Right atrium auricular region (tissue), 2 donors: Measurements from ENCODE around the gene HAVCR2. TPM values are rescaled to one million over a fixed set of nuclear protein-coding genes. Genes with fewer than 3 reads are reported as not detected.

Experiments
- DNase-seq: peaks from one replicate; pipeline ENCODE4 v3.0.0-alpha.2; 2019; ENCODE audit warnings: low spot score
- H3K27ac ChIP-seq, 2 donors: fragments of 200-600 bp; sonication (generic); 1 replicate in 1 of 2; 2 replicates in 1 of 2; pipeline ENCODE4 v1.5.1; 2016 to 2019
- H3K27me3 ChIP-seq, 2 donors: fragments of 200-600 bp; sonication (generic); one replicate each; pipeline versions ENCODE4 v1.5.1 to v1.6.0; 2017 to 2019
- H3K36me3 ChIP-seq: fragments of 200-600 bp; sonication (generic); one replicate; pipeline ENCODE4 v1.5.1; 2016
- H3K4me1 ChIP-seq, 2 donors: fragments of 200-600 bp; sonication (generic); one replicate each; pipeline versions ENCODE4 v1.5.1 to v1.6.0; 2017 to 2019
- H3K4me3 ChIP-seq, 2 donors: fragments of 200-600 bp; sonication (generic); 1 replicate in 1 of 2; 2 replicates in 1 of 2; pipeline ENCODE4 v1.5.1; 2017 to 2019; ENCODE audit warnings: mild to moderate bottlenecking in 1 of 2, moderate library complexity in 1 of 2
- H3K9me3 ChIP-seq, 2 donors: fragments of 200-600 bp; sonication (generic); one replicate each; pipeline ENCODE4 v1.5.1; 2019
- total RNA-seq, 2 donors: library from RNA; depleted of rRNA; stranded (reverse); fragments of >200 nt; gene quantifications; one replicate each; pipeline ENCODE4 v1.1.0, GENCODE V29; 2016
- TF ChIP-seq, protein P1 (sequence below), 2 donors: fragments of 200-600 bp; sonication (generic); IDR thresholded peaks; one replicate each; pipeline ENCODE4 v1.5.1; 2019; ENCODE audit warnings: antibody characterized with exemption in 2 of 2

Gene HAVCR2
- total RNA-seq, 2 donors from 2014 or later: 1.8 to 3.7 TPM

DNA sequence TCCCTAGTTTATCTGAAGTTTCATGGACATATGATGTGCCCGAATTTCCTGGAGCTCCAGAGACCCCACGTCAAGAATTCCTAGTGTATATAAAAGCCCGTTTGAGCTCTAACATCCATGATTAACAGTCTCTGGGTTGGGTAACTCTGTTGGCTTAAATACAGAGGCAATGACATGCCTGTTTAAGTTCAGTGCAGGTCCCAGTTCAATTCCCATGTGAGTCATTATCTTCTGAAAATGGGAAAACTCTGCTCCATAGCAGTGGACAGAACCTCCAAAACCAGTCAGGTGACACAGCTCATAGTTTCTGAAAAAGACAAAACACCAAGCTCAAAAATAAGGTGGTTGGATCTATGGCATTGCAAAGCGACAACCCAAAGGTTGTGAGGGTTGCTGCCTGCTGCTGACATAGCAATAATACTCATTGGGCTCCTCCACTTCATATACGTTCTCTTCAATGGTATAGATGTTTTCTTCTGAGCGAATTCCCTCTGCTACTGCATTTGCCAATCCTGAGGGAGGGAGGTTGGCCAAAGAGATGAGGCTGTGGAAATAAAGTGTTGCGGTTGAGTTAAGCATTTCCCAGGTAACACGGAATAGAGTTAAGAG, 22.0 kb downstream of the HAVCR2 start:
- H3K27me3 ChIP-seq: no peaks in the 10 kb centered on the region
- TF ChIP-seq, protein P1, sequence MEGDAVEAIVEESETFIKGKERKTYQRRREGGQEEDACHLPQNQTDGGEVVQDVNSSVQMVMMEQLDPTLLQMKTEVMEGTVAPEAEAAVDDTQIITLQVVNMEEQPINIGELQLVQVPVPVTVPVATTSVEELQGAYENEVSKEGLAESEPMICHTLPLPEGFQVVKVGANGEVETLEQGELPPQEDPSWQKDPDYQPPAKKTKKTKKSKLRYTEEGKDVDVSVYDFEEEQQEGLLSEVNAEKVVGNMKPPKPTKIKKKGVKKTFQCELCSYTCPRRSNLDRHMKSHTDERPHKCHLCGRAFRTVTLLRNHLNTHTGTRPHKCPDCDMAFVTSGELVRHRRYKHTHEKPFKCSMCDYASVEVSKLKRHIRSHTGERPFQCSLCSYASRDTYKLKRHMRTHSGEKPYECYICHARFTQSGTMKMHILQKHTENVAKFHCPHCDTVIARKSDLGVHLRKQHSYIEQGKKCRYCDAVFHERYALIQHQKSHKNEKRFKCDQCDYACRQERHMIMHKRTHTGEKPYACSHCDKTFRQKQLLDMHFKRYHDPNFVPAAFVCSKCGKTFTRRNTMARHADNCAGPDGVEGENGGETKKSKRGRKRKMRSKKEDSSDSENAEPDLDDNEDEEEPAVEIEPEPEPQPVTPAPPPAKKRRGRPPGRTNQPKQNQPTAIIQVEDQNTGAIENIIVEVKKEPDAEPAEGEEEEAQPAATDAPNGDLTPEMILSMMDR (IDR thresholded peaks at IDR 0.05): no peak
- no peak overlapping the region for H3K27ac ChIP-seq
- H3K4me3 ChIP-seq: no peak overlapping the region
- no peaks in the 10 kb centered on the region for H3K4me1 ChIP-seq
- DNase-seq: no peak
- no peaks in the 10 kb centered on the region for H3K9me3 ChIP-seq
- no peaks in the 10 kb centered on the region for H3K36me3 ChIP-seq

DNA sequence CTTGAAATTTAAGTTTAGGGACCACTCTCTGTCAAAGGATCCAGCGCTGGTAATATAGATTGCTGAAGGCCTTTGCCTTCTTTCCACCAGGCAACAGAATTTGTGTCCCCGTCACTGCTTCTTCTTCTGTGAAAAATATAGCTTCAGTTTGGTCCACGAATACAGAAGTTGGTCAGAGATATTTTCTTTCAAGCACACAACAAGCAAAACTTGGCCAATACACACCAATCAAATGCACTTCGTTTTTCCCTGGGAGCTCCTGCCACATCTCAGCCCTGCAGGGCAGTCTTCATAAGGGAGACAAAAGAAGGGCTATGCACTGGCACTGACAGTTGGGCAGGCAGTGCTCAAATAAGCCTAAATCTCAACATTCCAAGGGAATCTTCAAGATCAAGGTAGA, 22.9 kb downstream of the HAVCR2 start:
- Histone ChIP-seq H3K9me3 (no peaks in the 10 kb centered on the region), H3K4me1 (no peaks in the 10 kb centered on the region), H3K27ac (no peak overlapping the region), H3K27me3 (no peaks in the 10 kb centered on the region), H3K36me3 (no peaks in the 10 kb centered on the region), H3K4me3 (no peak overlapping the region)
- TF ChIP-seq, protein P1 (IDR thresholded peaks at IDR 0.05): no peak
- DNase-seq: no peak

DNA sequence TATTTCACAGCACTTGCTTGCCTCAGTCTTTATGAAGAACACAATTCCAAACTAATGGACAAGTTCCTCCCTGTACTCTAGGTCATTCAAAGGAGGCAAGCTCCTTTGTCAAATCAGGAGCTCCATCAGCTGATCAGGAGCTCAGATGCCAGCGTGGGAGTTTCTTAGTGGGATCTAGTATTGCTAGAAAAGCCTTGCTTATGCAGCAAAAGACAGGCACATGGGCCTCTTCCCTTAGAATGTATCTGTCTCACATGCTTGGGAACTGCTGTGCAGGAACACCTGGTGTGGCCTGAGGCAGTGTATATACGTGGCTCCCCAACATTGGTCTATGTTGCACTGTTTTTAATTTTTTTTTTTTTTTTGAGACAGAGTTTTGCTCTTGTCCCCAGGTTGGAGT, 28.6 kb downstream of the HAVCR2 start:
- Histone ChIP-seq H3K9me3 (no peaks in the 10 kb centered on the region), H3K4me3 (no peak overlapping the region), H3K27me3 (no peaks in the 10 kb centered on the region), H3K4me1 (peaks cover 0 to 11% of the 10 kb centered on the region in 2 donors), H3K36me3 (no peaks in the 10 kb centered on the region), H3K27ac (no peak overlapping the region)
- no peak for DNase-seq
- TF ChIP-seq, protein P1 (IDR thresholded peaks at IDR 0.05): no peak

- no peaks in the 10 kb centered on the region for H3K27me3 ChIP-seq
- no peaks in the 10 kb centered on the region for H3K36me3 ChIP-seq
- no peaks in the 10 kb centered on the region for H3K9me3 ChIP-seq
- TF ChIP-seq, protein P1 (IDR thresholded peaks at IDR 0.05): no peak
- no peak for DNase-seq
- no peak overlapping the region for H3K27ac ChIP-seq
- H3K4me1 ChIP-seq: peaks cover 0 to 11% of the 10 kb centered on the region in 2 donors
- H3K4me3 ChIP-seq: no peak overlapping the region
These were observed 32.3 kb downstream of the HAVCR2 start for GRCh38 chr5:157076558-157076957.

DNA sequence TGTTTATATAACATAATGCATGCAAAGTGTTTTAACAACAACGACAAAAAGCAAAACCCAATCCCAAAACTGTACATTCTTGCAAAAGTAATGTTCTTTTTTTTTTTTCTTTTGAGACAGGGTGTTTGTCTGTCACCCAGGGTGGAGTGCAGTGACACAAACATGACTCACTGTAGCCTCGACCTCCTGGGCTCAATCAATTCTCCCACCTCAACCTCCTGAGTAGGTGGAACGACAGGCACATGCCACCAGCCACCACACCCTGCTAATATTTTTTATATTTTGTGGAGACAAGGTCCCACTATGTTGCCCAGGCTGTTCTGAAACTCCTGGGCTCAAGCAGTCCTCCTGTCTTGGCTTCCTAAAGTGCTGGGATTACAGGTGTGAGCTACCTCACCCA, 36.3 kb downstream of the HAVCR2 start:
- TF ChIP-seq, protein P1 (IDR thresholded peaks at IDR 0.05): no peak
- DNase-seq: no peak
- Histone ChIP-seq H3K27ac (no peak overlapping the region), H3K4me3 (no peak overlapping the region), H3K36me3 (no peaks in the 10 kb centered on the region), H3K27me3 (no peaks in the 10 kb centered on the region), H3K9me3 (no peaks in the 10 kb centered on the region), H3K4me1 (peaks cover 0 to 11% of the 10 kb centered on the region in 2 donors)

GRCh38 chr5:157069949-157070348, 38.9 kb downstream of the HAVCR2 start:
- no peaks in the 10 kb centered on the region for H3K4me1 ChIP-seq
- no peak overlapping the region for H3K4me3 ChIP-seq
- no peaks in the 10 kb centered on the region for H3K36me3 ChIP-seq
- H3K27ac ChIP-seq: no peak overlapping the region
- DNase-seq: no peak
- TF ChIP-seq, protein P1 (IDR thresholded peaks at IDR 0.05): no peak
- no peaks in the 10 kb centered on the region for H3K9me3 ChIP-seq
- no peaks in the 10 kb centered on the region for H3K27me3 ChIP-seq
